ENCODE data around the gene HOXD9.

Gene HOXD9

GRCh38 chr2:176160986-176161824 lies 38.7 kb downstream of the HOXD9 start:
- H3K4me3 ChIP-seq (ENCODE audit: low read depth, low read length) = no peak overlapping the region

GRCh38 chr2:176161825-176162626 lies 39.5 kb downstream of the HOXD9 start:
- no peak overlapping the region for H3K4me3 ChIP-seq (ENCODE audit: low read depth, low read length)
- no peak for DNase-seq (ENCODE audit: low read depth)

More at GRCh38 chr2:176160986-176161824, 38.7 kb downstream of the HOXD9 start:
- TF ChIP-seq POLR2A (IDR thresholded peaks at IDR 0.05; ENCODE audit: extremely low read depth, insufficient read length) (no peak), CTCF (IDR thresholded peaks at IDR 0.05; ENCODE audit: low read depth, low read length) (no peak), MAX (IDR thresholded peaks at IDR 0.05; ENCODE audit: low read depth, low read length) (no peak), MYC (IDR thresholded peaks at IDR 0.05; ENCODE audit: low read depth, low read length) (no peak)
- DNase-seq (ENCODE audit: low read depth) = no peak

GRCh38 chr2:176162911-176163671 lies 40.6 kb downstream of the HOXD9 start:
- DNase-seq (ENCODE audit: low read depth) = no peak
- H3K4me3 ChIP-seq (ENCODE audit: low read depth, low read length) = no peak overlapping the region
- TF ChIP-seq CTCF (IDR thresholded peaks at IDR 0.05; ENCODE audit: low read depth, low read length) (no peak), MAX (IDR thresholded peaks at IDR 0.05; ENCODE audit: low read depth, low read length) (no peak), POLR2A (IDR thresholded peaks at IDR 0.05; ENCODE audit: extremely low read depth, insufficient read length) (no peak), MYC (IDR thresholded peaks at IDR 0.05; ENCODE audit: low read depth, low read length) (no peak)

More at GRCh38 chr2:176161825-176162626, 39.5 kb downstream of the HOXD9 start:
- no peak for TF ChIP-seq MYC (IDR thresholded peaks at IDR 0.05; ENCODE audit: low read depth, low read length)

GRCh38 chr2:176163672-176164056 lies 41.1 kb downstream of the HOXD9 start:
- TF ChIP-seq MYC (IDR thresholded peaks at IDR 0.05; ENCODE audit: low read depth, low read length) (no peak), CTCF (IDR thresholded peaks at IDR 0.05; ENCODE audit: low read depth, low read length) (no peak), POLR2A (IDR thresholded peaks at IDR 0.05; ENCODE audit: extremely low read depth, insufficient read length) (no peak), MAX (IDR thresholded peaks at IDR 0.05; ENCODE audit: low read depth, low read length) (no peak)
- no peak overlapping the region for H3K4me3 ChIP-seq (ENCODE audit: low read depth, low read length)
- DNase-seq (ENCODE audit: low read depth) = no peak

- H3K4me3 ChIP-seq (ENCODE audit: low read depth, low read length) = no peak overlapping the region
- no peak for DNase-seq (ENCODE audit: low read depth)
- TF ChIP-seq MYC (IDR thresholded peaks at IDR 0.05; ENCODE audit: low read depth, low read length) (no peak), MAX (IDR thresholded peaks at IDR 0.05; ENCODE audit: low read depth, low read length) (no peak), POLR2A (IDR thresholded peaks at IDR 0.05; ENCODE audit: extremely low read depth, insufficient read length) (no peak)
These were observed 41.7 kb downstream of the HOXD9 start for GRCh38 chr2:176164201-176164600.

- no peak overlapping the region for H3K4me3 ChIP-seq (ENCODE audit: low read depth, low read length)
- DNase-seq (ENCODE audit: low read depth) = no peak
- TF ChIP-seq POLR2A (IDR thresholded peaks at IDR 0.05; ENCODE audit: extremely low read depth, insufficient read length) (no peak), MAX (IDR thresholded peaks at IDR 0.05; ENCODE audit: low read depth, low read length) (no peak), MYC (IDR thresholded peaks at IDR 0.05; ENCODE audit: low read depth, low read length) (no peak), CTCF (IDR thresholded peaks at IDR 0.05; ENCODE audit: low read depth, low read length) (no peak)
These were observed 42.3 kb downstream of the HOXD9 start for GRCh38 chr2:176164611-176165369.
